ENCODE results near the gene FNBP1L. TPM values are rescaled to one million over a fixed set of nuclear protein-coding genes. Genes with fewer than 3 reads are reported as not detected.

Gene FNBP1L
- 10 to 100 TPM; 12.2 to 13.2 TPM for total RNA-seq

DNA sequence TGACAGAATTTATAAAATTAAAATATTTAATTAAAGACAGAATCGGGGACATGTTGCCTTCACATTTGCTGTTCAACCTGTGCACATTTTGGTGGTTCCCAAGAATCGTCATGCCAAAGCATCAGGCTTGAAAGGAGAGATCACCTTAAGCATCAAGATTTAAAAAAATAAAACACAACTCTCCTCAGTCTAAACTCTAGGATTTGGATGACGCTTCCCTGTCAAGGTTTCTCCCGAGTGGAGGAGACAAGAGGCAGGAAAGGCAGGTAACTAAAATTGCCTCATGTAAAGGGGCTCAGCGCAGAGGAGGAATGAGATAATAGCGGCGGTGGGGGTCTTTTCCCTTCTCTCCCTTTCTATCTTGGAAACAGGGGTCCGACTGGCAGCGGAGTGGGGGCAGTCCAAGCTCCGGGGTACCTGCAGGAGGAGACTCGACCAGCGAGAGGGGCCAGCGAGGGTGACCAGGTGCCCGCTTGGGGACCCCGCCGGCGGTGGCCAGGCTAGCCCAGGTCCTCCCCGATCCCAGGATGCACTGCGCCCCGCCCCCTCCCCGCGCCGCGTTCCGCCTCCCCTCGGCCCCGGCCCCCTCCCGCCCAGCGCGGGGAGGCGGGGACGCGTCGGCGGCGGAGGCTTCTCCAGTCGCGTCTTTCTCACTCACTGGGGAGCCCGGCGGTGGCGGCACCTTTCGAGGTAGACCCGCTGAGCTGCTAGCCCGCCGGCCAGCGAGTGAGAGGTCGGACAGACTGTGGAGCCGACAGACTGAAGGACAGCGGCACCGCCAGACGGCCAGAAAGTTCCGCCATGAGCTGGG lies at the start of gene FNBP1L:
Gene FNBP1L (plus strand): TSS at position 638 of the 811 bp plus-strand sequence. CDS start 164 bp downstream, at position 802.
- Histone ChIP-seq H3K27ac (no peak within 1 kb of the TSS), H3K4me3 (peak within 1 kb of the TSS; percentile 91), H3K9me3 (no peaks in the 10 kb centered on the region), H3K4me1 (ENCODE audit: control insufficient read depth in 1 of 2, low read depth in 2 of 2) (peaks cover 0 to 5% of the 10 kb centered on the region in 2 donors), H3K36me3 (no peaks in the 10 kb centered on the region), H3K27me3 (replicated peaks; ENCODE audit: insufficient read depth) (no peaks in the 10 kb centered on the region)
- no peak for TF ChIP-seq CTCF (IDR thresholded peaks at IDR 0.05)
- DNase-seq (ENCODE audit: low spot score) (no peak), ATAC-seq (ENCODE audit: insufficient number of reproducible peaks, low FRiP score, low read depth) (peak; percentile 64)

GRCh38 chr1:93399781-93400180 lies 48.1 kb upstream of the FNBP1L start:
- H3K4me1 ChIP-seq (ENCODE audit: control insufficient read depth in 1 of 2, low read depth in 2 of 2) = no peaks in the 10 kb centered on the region
- H3K9me3 ChIP-seq = no peaks in the 10 kb centered on the region
- H3K4me3 ChIP-seq = no peak overlapping the region
- ATAC-seq (ENCODE audit: insufficient number of reproducible peaks, low FRiP score, low read depth) (no peak), DNase-seq (ENCODE audit: low spot score) (no peak)
- H3K27ac ChIP-seq = no peak overlapping the region
- no peaks in the 10 kb centered on the region for H3K27me3 ChIP-seq (replicated peaks; ENCODE audit: insufficient read depth)
- TF ChIP-seq CTCF (IDR thresholded peaks at IDR 0.05) = no peak
- no peaks in the 10 kb centered on the region for H3K36me3 ChIP-seq

GRCh38 chr1:93408203-93408602 lies 39.7 kb upstream of the FNBP1L start:
- ATAC-seq (ENCODE audit: insufficient number of reproducible peaks, low FRiP score, low read depth) = no peak
- no peak overlapping the region for H3K4me3 ChIP-seq
- H3K9me3 ChIP-seq = no peaks in the 10 kb centered on the region
- no peaks in the 10 kb centered on the region for H3K36me3 ChIP-seq
- H3K4me1 ChIP-seq (ENCODE audit: control insufficient read depth in 1 of 2, low read depth in 2 of 2) = no peaks in the 10 kb centered on the region
- no peaks in the 10 kb centered on the region for H3K27me3 ChIP-seq (replicated peaks; ENCODE audit: insufficient read depth)
- no peak for DNase-seq (ENCODE audit: low spot score)
- TF ChIP-seq CTCF (IDR thresholded peaks at IDR 0.05) = no peak
- no peak overlapping the region for H3K27ac ChIP-seq

DNA sequence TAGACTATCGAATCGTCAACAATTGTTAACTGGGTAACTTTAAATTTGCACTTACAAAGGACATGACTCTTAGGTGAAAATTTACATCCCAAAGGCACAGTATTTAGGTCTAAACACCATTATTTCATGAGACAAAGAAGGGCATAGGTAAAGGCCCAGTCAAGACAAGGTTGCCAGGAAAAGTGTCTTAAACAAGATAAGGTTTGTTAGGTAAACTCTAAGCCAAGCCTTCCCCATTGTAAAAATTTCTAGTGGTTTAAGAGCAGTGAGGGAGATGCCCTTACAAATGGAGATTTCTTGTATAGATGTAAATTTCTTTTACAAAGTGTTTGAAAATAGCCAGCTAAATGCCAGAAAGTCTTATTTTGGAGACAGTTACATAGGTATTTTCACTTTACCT lies 36.9 kb upstream of the FNBP1L start:
- Histone ChIP-seq H3K36me3 (no peaks in the 10 kb centered on the region), H3K4me1 (ENCODE audit: control insufficient read depth in 1 of 2, low read depth in 2 of 2) (peaks cover 8 to 17% of the 10 kb centered on the region in 2 donors), H3K27me3 (replicated peaks; ENCODE audit: insufficient read depth) (no peaks in the 10 kb centered on the region), H3K27ac (no peak overlapping the region), H3K9me3 (no peaks in the 10 kb centered on the region), H3K4me3 (no peak overlapping the region)
- ATAC-seq (ENCODE audit: insufficient number of reproducible peaks, low FRiP score, low read depth) = no peak
- no peak for DNase-seq (ENCODE audit: low spot score)
- TF ChIP-seq CTCF (IDR thresholded peaks at IDR 0.05) = no peak

GRCh38 chr1:93414749-93415148 lies 33.2 kb upstream of the FNBP1L start:
- peak overlapping the region; percentile 49 for H3K4me3 ChIP-seq
- no peak for TF ChIP-seq CTCF (IDR thresholded peaks at IDR 0.05)
- ATAC-seq (ENCODE audit: insufficient number of reproducible peaks, low FRiP score, low read depth) (no peak), DNase-seq (ENCODE audit: low spot score) (no peak)
- peaks cover 8 to 17% of the 10 kb centered on the region in 2 donors for H3K4me1 ChIP-seq (ENCODE audit: control insufficient read depth in 1 of 2, low read depth in 2 of 2)
- H3K9me3 ChIP-seq = no peaks in the 10 kb centered on the region
- no peaks in the 10 kb centered on the region for H3K27me3 ChIP-seq (replicated peaks; ENCODE audit: insufficient read depth)
- H3K36me3 ChIP-seq = no peaks in the 10 kb centered on the region
- H3K27ac ChIP-seq = peak overlapping the region; percentile 51 to 68
